H1 (cell line): ENCODE measurements around the gene CRISPLD2. TPM values are rescaled to one million over a fixed set of nuclear protein-coding genes. Genes with fewer than 3 reads are reported as not detected.

Source experiments
- CTCF ChIA-PET: fragments of 300-600 bp; sonication (Branson Sonifier 250); formaldehyde crosslinking; loops from one replicate; lab custom pipeline; 2021; ENCODE audit not compliant: partially characterized antibody; lab: Charles Lee
- POLR2A ChIA-PET: fragments of 300-600 bp; sonication (Branson Sonifier 250); formaldehyde crosslinking; loops from one replicate; lab custom pipeline; 2021; ENCODE audit warnings: inconsistent platforms; ENCODE audit not compliant: partially characterized antibody; lab: Charles Lee
- DNase-seq, 2 experiments: peaks; one replicate each; pipeline versions ENCODE4 v3.0.0 to v3.0.0-alpha.2; 2010 to 2022; ENCODE audit warnings: low spot score in 2 of 2, low read depth in 1 of 2, mixed read lengths in 1 of 2
- FAIRE-seq: peaks from 2 replicates; lab custom pipeline; 2011; peaks lifted over from hg19 to GRCh38; lab: Jason Lieb, UNC
- H2AFZ ChIP-seq: 2 replicates; pipeline ENCODE4 v1.8.1; 2012; ENCODE audit warnings: low read length, inconsistent platforms
- H2AK5ac ChIP-seq: 2 replicates; pipeline ENCODE4 v1.6.1; 2013; ENCODE audit warnings: low read depth, low read length
- H2BK120ac ChIP-seq: replicated peaks from 2 replicates; pipeline ENCODE3; 2013; ENCODE audit warnings: low read depth, low read length, inconsistent platforms
- H2BK12ac ChIP-seq: 2 replicates; pipeline ENCODE4 v1.6.1; 2013; ENCODE audit warnings: low read depth, low read length
- H2BK15ac ChIP-seq: 2 replicates; pipeline ENCODE4 v1.6.1; 2013; ENCODE audit warnings: low read length
- H2BK20ac ChIP-seq: 2 replicates; pipeline ENCODE4 v1.6.1; 2013; ENCODE audit warnings: low read length
- H2BK5ac ChIP-seq: 2 replicates; pipeline ENCODE4 v1.6.1; 2013; ENCODE audit warnings: low read depth, low read length
- H3K14ac ChIP-seq: 2 replicates; pipeline ENCODE4 v1.6.1; 2013; ENCODE audit warnings: inconsistent platforms; ENCODE audit not compliant: insufficient read length
- H3K18ac ChIP-seq: 2 replicates; pipeline ENCODE4 v1.6.1; 2013; ENCODE audit warnings: low read length; ENCODE audit errors: extremely low read depth
- H3K23ac ChIP-seq: 2 replicates; pipeline ENCODE4 v1.6.1; 2013; ENCODE audit warnings: inconsistent platforms; ENCODE audit not compliant: insufficient read length
- H3K23me2 ChIP-seq: 2 replicates; pipeline ENCODE4 v1.6.1; 2013; ENCODE audit warnings: low read depth, low read length
- H3K27ac ChIP-seq: 2 replicates; pipeline ENCODE4 v1.6.1; 2011; ENCODE audit warnings: low read depth, low read length, inconsistent platforms
- H3K27me3 ChIP-seq, 4 experiments: replicated peaks in 1 of 4; 1 replicate in 1 of 4; 2 replicates in 3 of 4; pipeline versions ENCODE4 v1.6.1 to v1.8.1; 2011 to 2013; ENCODE audit warnings: low read length in 3 of 4, mild to moderate bottlenecking in 3 of 4, inconsistent platforms in 2 of 4, mixed read lengths in 2 of 4, moderate library complexity in 1 of 4; ENCODE audit not compliant: control insufficient read depth in 3 of 4, insufficient read depth in 3 of 4; ENCODE audit errors: extremely low read depth in 1 of 4
- H3K36me3 ChIP-seq, 4 experiments: 2 replicates each; pipeline versions ENCODE4 v1.6.1 to v1.8.1; 2011 to 2013; ENCODE audit warnings: mild to moderate bottlenecking in 4 of 4, low read length in 3 of 4, moderate library complexity in 2 of 4, control low read depth in 1 of 4, inconsistent platforms in 1 of 4; ENCODE audit not compliant: insufficient read depth in 4 of 4, control insufficient read depth in 2 of 4
- H3K4ac ChIP-seq: replicated peaks from 2 replicates; pipeline ENCODE3; 2013; ENCODE audit warnings: low read length, low read depth, mixed read lengths, inconsistent platforms; ENCODE audit not compliant: insufficient read length
- H3K4me1 ChIP-seq, 4 experiments: replicated peaks in 1 of 4; 1 replicate in 1 of 4; 2 replicates in 3 of 4; pipeline versions ENCODE4 v1.6.1 to v1.8.1; 2011 to 2013; ENCODE audit warnings: low read length in 3 of 4, inconsistent platforms in 2 of 4, mixed read lengths in 1 of 4; ENCODE audit not compliant: insufficient read depth in 4 of 4, control insufficient read depth in 3 of 4
- H3K4me2 ChIP-seq, 2 experiments: 2 replicates each; pipeline versions ENCODE4 v1.6.1 to v1.8.1; 2011 to 2013; ENCODE audit warnings: low read depth in 2 of 2, low read length in 2 of 2, control low read depth in 1 of 2, inconsistent platforms in 1 of 2, mild to moderate bottlenecking in 1 of 2; ENCODE audit not compliant: insufficient read depth in 1 of 2
- H3K4me3 ChIP-seq, 4 experiments: fragments of 200-600, 300-600 bp in 1 of 4; sonication (generic), shearing (Covaris generic), sonication (Bioruptor Twin) in 1 of 4; 2 replicates each; pipeline versions ENCODE4 v1.5.1 to v1.8.1; 2011 to 2016; ENCODE audit warnings: low read length in 4 of 4, low read depth in 3 of 4, control low read depth in 2 of 4, inconsistent platforms in 2 of 4, mild to moderate bottlenecking in 2 of 4, mixed read lengths in 1 of 4, moderate library complexity in 1 of 4; ENCODE audit not compliant: insufficient read depth in 2 of 4; ENCODE audit errors: extremely low read depth in 1 of 4
- H3K56ac ChIP-seq: replicated peaks from 2 replicates; pipeline ENCODE3; 2013; ENCODE audit warnings: low read depth, mild to moderate bottlenecking, mixed read lengths, low read length, inconsistent platforms; ENCODE audit not compliant: insufficient read length
- H3K79me1 ChIP-seq: 2 replicates; pipeline ENCODE4 v1.6.1; 2013; ENCODE audit warnings: low read depth, low read length, control low read depth
- H3K79me2 ChIP-seq, 2 experiments: 2 replicates each; pipeline versions ENCODE4 v1.6.1 to v1.8.1; 2012 to 2013; ENCODE audit warnings: low read length in 2 of 2, mild to moderate bottlenecking in 2 of 2, inconsistent platforms in 1 of 2; ENCODE audit not compliant: insufficient read depth in 2 of 2, control insufficient read depth in 1 of 2
- H3K9ac ChIP-seq, 4 experiments: replicated peaks in 1 of 4; 1 replicate in 1 of 4; 2 replicates in 3 of 4; pipeline versions ENCODE4 v1.6.1 to v1.8.1; 2011 to 2013; ENCODE audit warnings: low read depth in 3 of 4, low read length in 3 of 4, control low read depth in 2 of 4, mild to moderate bottlenecking in 2 of 4, moderate library complexity in 2 of 4, inconsistent platforms in 1 of 4; ENCODE audit errors: extremely low read depth in 1 of 4
- H3K9me3 ChIP-seq, 2 experiments: 2 replicates each; pipeline versions ENCODE4 v1.6.1 to v1.8.1; 2012 to 2013; ENCODE audit warnings: mild to moderate bottlenecking in 2 of 2, moderate library complexity in 2 of 2, control low read depth in 1 of 2, inconsistent platforms in 1 of 2, low read depth in 1 of 2, low read length in 1 of 2, mixed read lengths in 1 of 2; ENCODE audit not compliant: insufficient read depth in 2 of 2
- H4K20me1 ChIP-seq, 2 experiments: replicated peaks in 1 of 2; 2 replicates each; pipeline versions ENCODE3 to v1.8.1; 2011 to 2013; ENCODE audit warnings: inconsistent platforms in 2 of 2, low read length in 2 of 2, mild to moderate bottlenecking in 1 of 2; ENCODE audit not compliant: insufficient read depth in 2 of 2, control insufficient read depth in 1 of 2
- H4K5ac ChIP-seq: 2 replicates; pipeline ENCODE4 v1.6.1; 2013; ENCODE audit warnings: low read length, low read depth, mixed read lengths, inconsistent platforms; ENCODE audit not compliant: insufficient read length
- H4K8ac ChIP-seq: 2 replicates; pipeline ENCODE4 v1.8.0; 2013; ENCODE audit warnings: mild to moderate bottlenecking, moderate library complexity, low read length, inconsistent platforms; ENCODE audit not compliant: insufficient read depth; ENCODE audit errors: extremely low read depth
- H4K91ac ChIP-seq: replicated peaks from 2 replicates; pipeline ENCODE3; 2013; ENCODE audit warnings: low read length, mixed read lengths, inconsistent platforms; ENCODE audit not compliant: insufficient read length
- BCL11A ChIP-seq, 2 experiments: IDR thresholded peaks; one replicate each; pipeline ENCODE4 v1.6.1; 2011; ENCODE audit warnings: low read depth in 2 of 2, low read length in 2 of 2, mild to moderate bottlenecking in 2 of 2
- CBX5 ChIP-seq: fragments of 300-800, 300-1000 bp; sonication (generic); IDR thresholded peaks from 2 replicates; pipeline ENCODE4 v1.7.1; 2016; ENCODE audit warnings: antibody characterized with exemption, low read length, low read depth
- GTF2F1 ChIP-seq: IDR thresholded peaks from 2 replicates; pipeline ENCODE4 v1.6.1; 2012; ENCODE audit warnings: low read depth, low read length, improper control_type of control experiment, borderline replicate concordance
- KDM5A ChIP-seq: fragments of 200-600 bp; IDR thresholded peaks from 2 replicates; pipeline ENCODE4 v1.7.1; 2012; ENCODE audit warnings: mild to moderate bottlenecking, low read length, inconsistent platforms, mixed read lengths
- RFX5 ChIP-seq: IDR thresholded peaks from 2 replicates; pipeline ENCODE4 v1.6.1; 2011; ENCODE audit warnings: low read depth, low read length, improper control_type of control experiment, borderline replicate concordance
- SUZ12 ChIP-seq: fragments of 200-600 bp; sonication (generic); IDR thresholded peaks from 2 replicates; pipeline ENCODE4 v1.6.1; 2012; ENCODE audit warnings: mild to moderate bottlenecking, inconsistent platforms, low read length, moderate library complexity, mixed read lengths
- WGBS, 2 experiments: shearing (Covaris generic) in 1 of 2; methylation state at CpG; one replicate each; pipeline versions ENCODE4 v1.1.6 to v1.1.7; 2013 to 2015; ENCODE audit warnings: low lambda C conversion rate in 2 of 2, mixed read lengths in 2 of 2, inconsistent platforms in 1 of 2, low coverage in 1 of 2, missing lambda C conversion rate in 1 of 2; ENCODE audit not compliant: insufficient replicate concordance in 2 of 2, insufficient coverage in 1 of 2, insufficient read length in 1 of 2; ENCODE audit errors: extremely low coverage in 1 of 2, missing lambda C conversion rate in 1 of 2; 5-methylcytosine and 5-hydroxymethylcytosine counted together
- polyA plus RNA-seq, 7 experiments: library from polyadenylated mRNA; depleted of rRNA in 3 of 7; stranded (reverse) in 5 of 7; unstranded in 2 of 7; fragments of >200 nt in 5 of 7; fragments of 200-250 nt in 2 of 7; gene quantifications; 1 replicate in 5 of 7; 2 replicates in 1 of 7; 4 replicates in 1 of 7; pipeline versions ENCODE4 v1.2.1 to v1.2.3, GENCODE V29; 2011 to 2013; ENCODE audit warnings: missing spikeins in 2 of 7, mixed read lengths in 2 of 7
- total RNA-seq: library from RNA; stranded (reverse); fragmentation: NEBNext Ultra II Directional; extraction: Animal tissue kit (Norgen Biotek cat#: 25700); gene quantifications from 2 replicates; pipeline ENCODE4 v1.2.1, GENCODE V29; 2021

CRISPLD2 gene
- total and polyA plus RNA-seq, 2 of the 8 experiments (the other 6 are each of a cell fraction or from before 2014, with no cell fraction given): 2.7 to 5.1 TPM

- Histone ChIP-seq H3K4me3 (no peak overlapping the region), H3K9me3 (no peaks in the 10 kb centered on the region), H3K27me3 (no peaks in the 10 kb centered on the region), H2BK20ac (peak overlapping the region; percentile 34; the same call in 1 of the 2 replicates), H2BK15ac (no peak overlapping the region), H3K4me1 (peaks cover 7 to 22% (median 13%) of the 10 kb centered on the region in 4 experiments), H3K27ac (no peak overlapping the region), H3K56ac (no peak overlapping the region), H2BK120ac (no peak overlapping the region), H3K23ac (no peak overlapping the region), H3K79me2 (no peaks in the 10 kb centered on the region), H2AK5ac (no peak overlapping the region), H4K8ac (no peak overlapping the region), H2AFZ (no peak overlapping the region), H4K20me1 (no peaks in the 10 kb centered on the region), H3K36me3 (no peaks in the 10 kb centered on the region), H4K5ac (no peak overlapping the region), H3K14ac (no peak overlapping the region), H2BK5ac (0 out of 2 replicates have a peak overlapping the region, but pooled peaks have one; percentile 24), H3K4ac (no peak overlapping the region), H2BK12ac (peak overlapping the region; percentile 60; the same call in 1 of the 2 replicates), H3K23me2 (no peaks in the 10 kb centered on the region), H3K9ac (no peak overlapping the region), H3K79me1 (no peaks in the 10 kb centered on the region), H3K18ac (no peak overlapping the region), H4K91ac (peak overlapping the region; percentile 48), H3K4me2 (no peak overlapping the region)
- DNase-seq (no peak), FAIRE-seq (no peak)
- POLR2A ChIA-PET: no interaction called here
- CTCF ChIA-PET: interaction anchor here (0.7 to 3.8 kb wide), 5 partner anchors 26 to 145 kb away, joined by 3 to 15 read pairs (median 3); no protein-coding TSS in a partner anchor
- WGBS, 2 experiments: 79% methylated on average over 9 of the region's 9 CpGs; no CpG with 5 or more reads in 1 of the 2 experiments
- no peak for TF ChIP-seq KDM5A
- no peak for TF ChIP-seq CBX5
- TF ChIP-seq BCL11A (IDR thresholded peaks at IDR 0.05; ENCODE audit: low read depth in 2 of 2, low read length in 2 of 2): no peak
- TF ChIP-seq RFX5: no peak
- TF ChIP-seq GTF2F1: no peak
- no peak for TF ChIP-seq SUZ12
Measured at GRCh38 chr16:84883301-84883700, 63.5 kb downstream of the CRISPLD2 start.
